Activated CD8-positive, alpha-beta memory T cell treated with anti-CD3 and anti-CD28 coated beads for 36 hours (primary cell): ENCODE results near the gene MYF5. TPM values are rescaled to one million over a fixed set of nuclear protein-coding genes. Genes with fewer than 3 reads are reported as not detected.
"Not testable (repeated sequence)": the region's sequence is repeated elsewhere in the genome, so short reads cannot be mapped to it uniquely, and the experiment has no call there.

Experiments used
- CTCF ChIA-PET: fragments of 350-600 bp; sonication (Branson Sonifier 250); formaldehyde crosslinking; loops from one replicate; lab custom pipeline; 2021; ENCODE audit warnings: antibody characterized with exemption; lab: Charles Lee
- POLR2A ChIA-PET: fragments of 350-600 bp; sonication (Branson Sonifier 250); formaldehyde crosslinking; loops from one replicate; lab custom pipeline; 2021; ENCODE audit warnings: antibody characterized with exemption; lab: Charles Lee
- total RNA-seq, 2 experiments: library from RNA; stranded (reverse); gene quantifications; one replicate each; pipeline ENCODE4 v1.2.3, GENCODE V29; 2021

MYF5 gene
- not detected for total RNA-seq

GRCh38 chr12:80716696-80717469, at the start of gene MYF5:
Gene MYF5, plus strand, starts transcription at chr12:80716912. Its CDS starts 152 bp downstream, at chr12:80717064.
- ChIA-PET CTCF (no interaction called here), POLR2A (no interaction called here)

GRCh38 chr12:80670214-80670613, 46.5 kb upstream of the MYF5 start:
- POLR2A ChIA-PET = no interaction called here
- CTCF ChIA-PET = no interaction called here

DNA sequence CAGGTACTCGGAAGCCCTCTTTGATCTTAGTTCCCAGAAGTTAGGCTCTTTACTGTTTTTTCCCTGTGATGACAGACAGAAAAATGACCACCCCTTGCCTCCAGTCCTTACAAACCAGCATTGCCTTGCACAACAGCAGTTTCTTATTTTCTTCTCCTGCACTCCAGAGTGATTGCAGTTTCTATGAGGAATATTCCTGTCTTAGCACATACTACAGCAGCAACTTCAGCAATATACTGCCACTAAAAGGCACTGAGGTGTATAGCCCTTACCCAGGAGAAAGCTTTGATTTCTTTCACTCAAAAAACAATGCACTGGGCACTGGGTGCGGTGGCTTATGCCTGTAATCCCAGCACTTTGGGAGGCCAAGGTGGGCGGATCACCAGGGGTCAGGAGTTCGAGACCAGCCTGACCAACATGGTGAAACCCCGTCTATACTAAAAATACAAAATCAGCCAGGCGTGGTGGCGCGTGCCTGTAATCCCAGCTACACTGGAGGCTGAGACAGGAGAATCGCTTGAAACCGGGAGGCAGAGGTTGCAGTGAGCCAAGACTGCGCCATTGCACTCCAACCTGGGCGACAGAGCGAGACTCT, 40.6 kb upstream of the MYF5 start:
- CTCF ChIA-PET, POLR2A ChIA-PET: not testable (repeated sequence)

- ChIA-PET POLR2A (no interaction called here), CTCF (no interaction called here)
Measured at GRCh38 chr12:80676856-80677255, 39.9 kb upstream of the MYF5 start.

GRCh38 chr12:80677994-80678393, 38.7 kb upstream of the MYF5 start:
- CTCF ChIA-PET = no interaction called here

GRCh38 chr12:80679346-80680131, 37.2 kb upstream of the MYF5 start:
- ChIA-PET CTCF (no interaction called here), POLR2A (no interaction called here)

More at GRCh38 chr12:80677994-80678393, 38.7 kb upstream of the MYF5 start:
- POLR2A ChIA-PET = no interaction called here

- POLR2A ChIA-PET = no interaction called here
- CTCF ChIA-PET = no interaction called here
Measured at GRCh38 chr12:80681287-80681686, 35.4 kb upstream of the MYF5 start.

DNA sequence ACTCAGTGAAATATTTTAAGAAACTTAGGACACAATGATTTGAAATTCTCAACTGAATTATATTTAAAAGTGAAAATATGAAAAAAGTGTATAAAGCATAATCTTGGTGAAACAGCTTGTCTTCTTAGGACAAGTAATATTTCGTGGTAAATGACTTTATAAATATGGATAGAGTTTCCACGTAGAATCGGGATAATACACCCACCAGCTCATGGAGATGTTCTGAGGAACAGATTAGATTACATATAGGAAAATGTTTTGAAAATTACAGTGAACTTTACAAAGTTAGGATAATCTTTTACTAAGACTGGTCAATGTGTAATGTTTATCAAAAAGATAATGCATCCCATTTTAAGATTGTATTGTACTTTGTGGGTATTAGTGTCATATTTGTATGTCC, 34.9 kb upstream of the MYF5 start:
- ChIA-PET POLR2A (no interaction called here), CTCF (no interaction called here)

GRCh38 chr12:80684077-80684495, 32.6 kb upstream of the MYF5 start:
- POLR2A ChIA-PET = no interaction called here
- CTCF ChIA-PET = no interaction called here

GRCh38 chr12:80690090-80690489, 26.6 kb upstream of the MYF5 start:
- POLR2A ChIA-PET = no interaction called here
- CTCF ChIA-PET = no interaction called here

- ChIA-PET CTCF (no interaction called here), POLR2A (no interaction called here)
Measured at GRCh38 chr12:80690513-80690912, 26.2 kb upstream of the MYF5 start.

DNA sequence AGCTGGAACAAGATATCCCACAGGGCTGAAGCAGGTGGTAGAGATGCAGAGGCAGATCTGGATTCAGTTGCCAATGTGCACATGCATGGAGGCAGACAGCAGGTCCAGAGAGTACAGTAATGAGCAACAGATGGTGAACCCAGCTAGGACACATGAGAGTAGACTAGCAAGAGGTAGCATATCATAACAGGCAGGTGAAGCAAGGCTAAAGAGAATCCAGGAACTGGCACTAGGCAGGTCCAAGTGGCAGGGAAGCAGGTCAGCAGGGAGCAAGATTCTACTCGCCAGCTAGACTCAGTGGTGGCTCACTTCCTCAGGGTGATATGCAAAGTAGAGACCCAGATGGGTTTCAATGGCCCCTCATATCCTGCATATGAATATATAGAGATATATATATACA, 24.6 kb upstream of the MYF5 start:
- ChIA-PET POLR2A (no interaction called here), CTCF (no interaction called here)

GRCh38 chr12:80697270-80697887, 19.3 kb upstream of the MYF5 start:
- POLR2A ChIA-PET = no interaction called here

GRCh38 chr12:80698256-80698655, 18.5 kb upstream of the MYF5 start:
- POLR2A ChIA-PET = no interaction called here
- CTCF ChIA-PET = no interaction called here

More at GRCh38 chr12:80697270-80697887, 19.3 kb upstream of the MYF5 start:
- CTCF ChIA-PET = no interaction called here

DNA sequence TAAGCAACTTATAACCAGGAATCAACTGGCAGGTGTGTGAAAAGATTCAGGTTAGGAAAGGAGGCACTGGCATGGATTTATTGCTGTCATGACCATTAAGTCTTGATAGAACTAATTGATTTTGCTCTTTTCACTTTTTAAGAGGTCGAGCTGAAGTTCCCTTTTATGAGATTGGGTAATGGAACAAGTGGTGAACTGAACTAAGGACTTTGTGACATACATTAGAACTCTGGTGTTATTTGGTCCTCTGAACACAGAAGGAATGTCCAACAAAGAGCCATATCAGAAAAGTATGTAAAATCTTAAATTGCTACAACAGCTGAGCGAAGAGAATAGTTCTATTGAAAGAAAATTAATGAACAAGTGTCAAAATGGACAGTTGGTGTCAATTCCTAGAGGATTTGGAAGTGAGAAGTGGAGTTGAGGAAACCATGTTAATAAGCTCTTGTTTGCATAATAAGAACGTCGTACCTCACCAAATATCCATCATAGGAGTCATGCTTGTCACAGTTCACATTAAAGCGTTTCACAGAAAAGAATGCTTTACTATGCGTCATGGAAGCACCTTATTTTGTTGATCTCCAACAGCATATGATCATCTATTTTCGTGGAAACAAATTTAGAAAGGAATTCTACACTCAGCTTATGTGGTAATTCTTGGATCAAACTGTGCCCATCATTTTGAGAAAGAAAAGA, 17.7 kb upstream of the MYF5 start:
- CTCF ChIA-PET = no interaction called here
- POLR2A ChIA-PET = no interaction called here

GRCh38 chr12:80700327-80700726, 16.4 kb upstream of the MYF5 start:
- CTCF ChIA-PET = no interaction called here
- POLR2A ChIA-PET = no interaction called here

GRCh38 chr12:80701388-80701787, 15.3 kb upstream of the MYF5 start:
- POLR2A ChIA-PET = no interaction called here
- CTCF ChIA-PET = no interaction called here

DNA sequence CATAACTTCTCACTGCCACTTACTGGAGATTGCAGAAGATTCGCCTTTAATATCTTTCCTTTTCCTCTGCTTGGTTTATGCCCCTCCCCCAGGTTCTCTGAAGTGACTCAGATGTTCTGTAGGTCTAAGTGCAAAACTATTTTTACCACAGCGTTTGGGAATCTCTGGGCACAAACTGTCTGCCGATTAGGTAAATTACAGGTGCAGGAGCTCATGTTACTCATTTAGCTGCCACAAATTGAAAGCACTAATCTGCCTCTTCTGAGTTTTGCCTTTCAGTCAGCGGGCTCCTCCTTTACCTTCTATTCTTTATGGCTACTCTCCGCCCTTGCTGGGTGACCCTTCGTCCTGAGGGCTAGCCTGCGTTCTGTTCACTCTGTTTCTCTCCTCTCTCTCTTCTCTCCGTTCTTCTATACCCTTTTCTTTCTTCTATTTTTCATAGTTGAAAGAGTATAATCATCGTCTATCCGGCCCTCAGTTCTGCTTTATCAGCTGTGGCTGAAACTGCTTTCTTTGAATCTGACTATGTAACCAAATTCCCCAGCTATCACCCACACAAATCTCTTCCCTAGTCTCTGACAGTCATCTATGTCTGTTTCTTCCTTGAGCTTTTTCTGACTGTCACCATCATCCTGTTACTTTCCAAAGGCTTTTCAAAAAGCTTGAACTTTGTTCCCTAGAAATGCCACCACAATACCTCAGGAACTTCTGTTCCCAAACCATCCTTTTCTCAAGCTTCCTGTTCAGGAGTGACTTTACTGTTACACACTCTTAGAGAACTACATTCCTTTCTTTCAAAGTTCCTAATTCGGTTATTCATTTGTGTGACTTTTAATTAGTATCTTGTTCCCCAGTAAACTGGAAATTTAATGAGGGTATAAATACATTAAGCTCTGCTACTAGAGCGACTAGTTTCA, 13.6 kb upstream of the MYF5 start:
- POLR2A ChIA-PET = no interaction called here
- CTCF ChIA-PET = no interaction called here

- CTCF ChIA-PET = no interaction called here
- POLR2A ChIA-PET = no interaction called here
Measured at GRCh38 chr12:80704420-80704819, 12.3 kb upstream of the MYF5 start.
